H9 (cell line): ENCODE results near the gene RBM4B. TPM values are rescaled to one million over a fixed set of nuclear protein-coding genes. Genes with fewer than 3 reads are reported as not detected.
A peak's percentile ranks its signal among the peaks of the same experiment; 100 is the strongest.

Source experiments
- DNase-seq: peaks from one replicate; pipeline ENCODE4 v3.0.0-alpha.2; 2017
- H2AFZ ChIP-seq: one replicate; pipeline ENCODE4 v1.6.1; 2013; ENCODE audit warnings: mild to moderate bottlenecking, low read length, control low read depth, moderate library complexity
- H2AK5ac ChIP-seq: 2 replicates; pipeline ENCODE4 v1.6.1; 2013; ENCODE audit warnings: low read length, control low read depth, mixed read lengths; ENCODE audit not compliant: insufficient read length
- H2BK120ac ChIP-seq: one replicate; pipeline ENCODE4 v1.6.1; 2013; ENCODE audit warnings: low read depth, mild to moderate bottlenecking, low read length, control low read depth, inconsistent platforms; ENCODE audit not compliant: poor library complexity, severe bottlenecking
- H2BK12ac ChIP-seq: 2 replicates; pipeline ENCODE4 v1.6.1; 2013; ENCODE audit warnings: low read length, control low read depth, mixed read lengths, low read depth; ENCODE audit not compliant: insufficient read length
- H2BK15ac ChIP-seq: 2 replicates; pipeline ENCODE4 v1.6.1; 2013; ENCODE audit warnings: low read depth, low read length, control low read depth
- H2BK20ac ChIP-seq: one replicate; pipeline ENCODE4 v1.6.1; 2013; ENCODE audit warnings: low read depth, mild to moderate bottlenecking, low read length, control low read depth, inconsistent platforms; ENCODE audit not compliant: poor library complexity, severe bottlenecking
- H2BK5ac ChIP-seq: 2 replicates; pipeline ENCODE4 v1.6.1; 2013; ENCODE audit warnings: low read length, control low read depth, mixed read lengths; ENCODE audit not compliant: insufficient read length
- H3K14ac ChIP-seq: 2 replicates; pipeline ENCODE4 v1.6.1; 2013; ENCODE audit warnings: low read length, control low read depth; ENCODE audit not compliant: insufficient read depth
- H3K18ac ChIP-seq: 2 replicates; pipeline ENCODE4 v1.6.1; 2013; ENCODE audit warnings: low read depth, mild to moderate bottlenecking, mixed read lengths, low read length, control low read depth; ENCODE audit not compliant: insufficient read length
- H3K23ac ChIP-seq: 2 replicates; pipeline ENCODE4 v1.6.1; 2013; ENCODE audit warnings: low read length, control low read depth, mixed read lengths, low read depth; ENCODE audit not compliant: insufficient read length
- H3K23me2 ChIP-seq: 2 replicates; pipeline ENCODE4 v1.6.1; 2013; ENCODE audit warnings: low read depth, mild to moderate bottlenecking, mixed read lengths, low read length, control low read depth; ENCODE audit not compliant: insufficient read length, poor library complexity, severe bottlenecking
- H3K27ac ChIP-seq: 2 replicates; pipeline ENCODE4 v1.5.1; 2013; ENCODE audit warnings: low read length, control low read depth, mixed read lengths, low read depth; ENCODE audit not compliant: insufficient read length
- H3K27me3 ChIP-seq: 2 replicates; pipeline ENCODE4 v1.6.1; 2013; ENCODE audit warnings: low read length, control low read depth, inconsistent platforms; ENCODE audit not compliant: insufficient read depth
- H3K4ac ChIP-seq: 2 replicates; pipeline ENCODE4 v1.6.1; 2013; ENCODE audit warnings: low read depth, mild to moderate bottlenecking, control low read depth, inconsistent platforms, low read length, moderate library complexity
- H3K4me1 ChIP-seq: 2 replicates; pipeline ENCODE4 v1.6.1; 2013; ENCODE audit warnings: low read length, control low read depth, inconsistent platforms; ENCODE audit not compliant: insufficient read depth
- H3K4me2 ChIP-seq: 2 replicates; pipeline ENCODE4 v1.6.1; 2013; ENCODE audit warnings: low read length, control low read depth, mixed read lengths; ENCODE audit not compliant: insufficient read length, insufficient read depth
- H3K56ac ChIP-seq: 2 replicates; pipeline ENCODE4 v1.6.1; 2013; ENCODE audit warnings: low read depth, mild to moderate bottlenecking, mixed read lengths, low read length, control low read depth; ENCODE audit not compliant: insufficient read length
- H3K79me1 ChIP-seq: 2 replicates; pipeline ENCODE4 v1.6.1; 2013; ENCODE audit warnings: low read depth, mild to moderate bottlenecking, moderate library complexity, low read length, control low read depth, inconsistent platforms; ENCODE audit not compliant: insufficient read depth, poor library complexity, severe bottlenecking
- H3K79me2 ChIP-seq: 2 replicates; pipeline ENCODE4 v1.6.1; 2013; ENCODE audit warnings: low read length, control low read depth, inconsistent platforms; ENCODE audit not compliant: insufficient read depth
- H3K9ac ChIP-seq: 2 replicates; pipeline ENCODE4 v1.6.1; 2013; ENCODE audit warnings: low read length, control low read depth, mixed read lengths; ENCODE audit not compliant: insufficient read length; ENCODE audit errors: extremely low read depth
- H3K9me3 ChIP-seq: one replicate; pipeline ENCODE4 v1.6.1; 2013; ENCODE audit warnings: low read depth, low read length, inconsistent platforms; ENCODE audit not compliant: control insufficient read depth
- H3T11ph ChIP-seq: one replicate; pipeline ENCODE4 v1.6.1; 2013; ENCODE audit warnings: mild to moderate bottlenecking, low read length, control low read depth, inconsistent platforms
- H4K20me1 ChIP-seq: one replicate; pipeline ENCODE4 v1.6.1; 2013; ENCODE audit not compliant: control insufficient read depth, insufficient read length, insufficient read depth
- H4K5ac ChIP-seq: 2 replicates; pipeline ENCODE4 v1.6.1; 2013; ENCODE audit warnings: low read depth, mild to moderate bottlenecking, mixed read lengths, low read length, control low read depth; ENCODE audit not compliant: insufficient read length
- H4K8ac ChIP-seq: replicated peaks from 2 replicates; pipeline ENCODE4 v1.6.1; 2013; ENCODE audit warnings: low read length, control low read depth, mixed read lengths, low read depth; ENCODE audit not compliant: insufficient read length
- H4K91ac ChIP-seq: 2 replicates; pipeline ENCODE4 v1.6.1; 2013; ENCODE audit warnings: low read depth, mild to moderate bottlenecking, moderate library complexity, mixed read lengths, low read length, control low read depth; ENCODE audit not compliant: insufficient read length
- H3K27ac Mint-ChIP-seq, 3 experiments: 2 replicates in 2 of 3; 3 replicates in 1 of 3; pipeline ENCODE4 v1.8.0; 2020 to 2021; ENCODE audit warnings: mixed read lengths in 3 of 3, mild to moderate bottlenecking in 1 of 3, moderate library complexity in 1 of 3
- H3K27me3 Mint-ChIP-seq: 2 replicates; pipeline ENCODE4 v1.8.0; 2021; ENCODE audit warnings: low read depth, mild to moderate bottlenecking, moderate library complexity, mixed read lengths
- H3K36me3 Mint-ChIP-seq, 3 experiments: 2 replicates in 2 of 3; 3 replicates in 1 of 3; pipeline ENCODE4 v1.8.0; 2020 to 2021; ENCODE audit warnings: low read depth in 3 of 3, mixed read lengths in 3 of 3; ENCODE audit not compliant: insufficient read depth in 1 of 3
- H3K4me1 Mint-ChIP-seq, 2 experiments: 2 replicates each; pipeline ENCODE4 v1.8.0; 2020; ENCODE audit warnings: mixed read lengths in 2 of 2
- H3K4me3 Mint-ChIP-seq, 2 experiments: 2 replicates in 1 of 2; 3 replicates in 1 of 2; pipeline ENCODE4 v1.8.0; 2020 to 2021; ENCODE audit warnings: mild to moderate bottlenecking in 2 of 2, mixed read lengths in 2 of 2, moderate library complexity in 1 of 2
- H3K9me3 Mint-ChIP-seq, 2 experiments: 2 replicates in 1 of 2; 3 replicates in 1 of 2; pipeline ENCODE4 v1.8.0; 2020; ENCODE audit warnings: mild to moderate bottlenecking in 2 of 2, mixed read lengths in 2 of 2, moderate library complexity in 1 of 2
- CTCF ChIP-seq: fragments of 200-600 bp; sonication (generic); conservative IDR thresholded peaks from 3 replicates; pipeline ENCODE4 v1.8.0; 2021; ENCODE audit warnings: antibody characterized with exemption, mild to moderate bottlenecking
- WGBS: extraction: QIAGEN DNeasy Blood & Tissue Kit; methylation state at CpG from one replicate; pipeline ENCODE4 v1.1.7; 2013; ENCODE audit warnings: missing lambda C conversion rate, low lambda C conversion rate, mixed read lengths; ENCODE audit not compliant: insufficient read length; ENCODE audit errors: extremely low coverage; 5-methylcytosine and 5-hydroxymethylcytosine counted together
- total RNA-seq: library from RNA; stranded (reverse); gene quantifications from 2 replicates; pipeline ENCODE4 v1.2.1, GENCODE V29; 2021

RBM4B gene
- total RNA-seq, 1 experiment from 2014 or later: 34.0 TPM

- H3K27ac ChIP-seq: no peak overlapping the region
- WGBS: no CpG with 5 or more reads among the region's 15 CpGs
- peaks cover 7% of the 10 kb centered on the region; the same call in 1 of the 2 replicates for H3K4me1 ChIP-seq
These were observed 42.7 kb upstream of the RBM4B start for GRCh38 chr11:66720223-66720898.

More at GRCh38 chr11:66720223-66720898, 42.7 kb upstream of the RBM4B start:
- Mint-ChIP-seq H3K9me3 (no peaks in the 10 kb centered on the region; a peak in 1 of 5 replicates), H3K4me1 (peaks cover 57 to 68% of the 10 kb centered on the region in 2 experiments), H3K27ac (peak overlapping the region in 2 of 3 experiments; percentile 86 to 88; a peak in 5 of 7 replicates), H3K36me3 (peaks cover 11 to 69% (median 66%) of the 10 kb centered on the region in 3 experiments), H3K4me3 (no peak overlapping the region), H3K27me3 (no peaks in the 10 kb centered on the region; the same call in none of the 2 replicates)
- H3K23ac ChIP-seq: no peak overlapping the region
- no peak overlapping the region for H3K18ac ChIP-seq
- TF ChIP-seq CTCF: no peak
- H3K4ac ChIP-seq: no peak overlapping the region
- no peak overlapping the region for H2BK15ac ChIP-seq
- no peak overlapping the region for H2AK5ac ChIP-seq
- no peaks in the 10 kb centered on the region for H3K27me3 ChIP-seq
- H3K56ac ChIP-seq: no peak overlapping the region
- no peak overlapping the region for H2AFZ ChIP-seq
- no peaks in the 10 kb centered on the region for H3K9me3 ChIP-seq
- no peaks in the 10 kb centered on the region for H3K79me1 ChIP-seq
- peak; percentile 93 for DNase-seq
- H3K23me2 ChIP-seq: peaks cover 2% of the 10 kb centered on the region
- no peak overlapping the region for H3T11ph ChIP-seq
- H2BK5ac ChIP-seq: no peak overlapping the region
- peak overlapping the region; percentile 43 for H3K4me2 ChIP-seq
- no peak overlapping the region for H4K8ac ChIP-seq
- no peak overlapping the region for H2BK120ac ChIP-seq
- no peak overlapping the region for H4K5ac ChIP-seq
- H4K20me1 ChIP-seq: no peaks in the 10 kb centered on the region
- H2BK20ac ChIP-seq: no peak overlapping the region
- H3K79me2 ChIP-seq: no peaks in the 10 kb centered on the region
- peak overlapping the region; percentile 36 for H3K9ac ChIP-seq
- no peak overlapping the region for H2BK12ac ChIP-seq
- H4K91ac ChIP-seq: no peak overlapping the region
- no peak overlapping the region for H3K14ac ChIP-seq
